Astrocyte of the cerebellum (primary cell): ENCODE measurements around the gene GPS1.
"Not testable (repeated sequence)": the region's sequence is repeated elsewhere in the genome, so short reads cannot be mapped to it uniquely, and the experiment has no call there.

Experiments used
- DNase-seq: peaks from one replicate; pipeline ENCODE4 v3.0.0-alpha.2; 2011; ENCODE audit warnings: low read depth
- H3K4me3 ChIP-seq: 2 replicates; pipeline ENCODE4 v1.5.1; 2011; ENCODE audit warnings: mild to moderate bottlenecking, low read depth, low read length, moderate library complexity
- in situ Hi-C: cut with HindIII; loops from 2 replicates; pipeline ENCODE4 v1.10.0; 2017; ENCODE audit warnings: low sequenced_read_pairs
- TF ChIP-seq, protein P1 (sequence below): IDR thresholded peaks from 2 replicates; pipeline ENCODE4 v1.5.1; 2012; ENCODE audit warnings: low read length, low read depth, moderate library complexity, mild to moderate bottlenecking; ENCODE audit errors: missing control alignments

GPS1 gene

GRCh38 chr17:82037092-82037888, 14.4 kb upstream of the GPS1 start, which contains the start of gene DCXR:
DCXR (minus strand) TSS chr17:82037697; CDS start chr17:82037682, 15 bp downstream.
- peak; percentile 92 for DNase-seq
- H3K4me3 ChIP-seq = peak within 1 kb of the TSS; percentile 61
- TF ChIP-seq, protein P1, sequence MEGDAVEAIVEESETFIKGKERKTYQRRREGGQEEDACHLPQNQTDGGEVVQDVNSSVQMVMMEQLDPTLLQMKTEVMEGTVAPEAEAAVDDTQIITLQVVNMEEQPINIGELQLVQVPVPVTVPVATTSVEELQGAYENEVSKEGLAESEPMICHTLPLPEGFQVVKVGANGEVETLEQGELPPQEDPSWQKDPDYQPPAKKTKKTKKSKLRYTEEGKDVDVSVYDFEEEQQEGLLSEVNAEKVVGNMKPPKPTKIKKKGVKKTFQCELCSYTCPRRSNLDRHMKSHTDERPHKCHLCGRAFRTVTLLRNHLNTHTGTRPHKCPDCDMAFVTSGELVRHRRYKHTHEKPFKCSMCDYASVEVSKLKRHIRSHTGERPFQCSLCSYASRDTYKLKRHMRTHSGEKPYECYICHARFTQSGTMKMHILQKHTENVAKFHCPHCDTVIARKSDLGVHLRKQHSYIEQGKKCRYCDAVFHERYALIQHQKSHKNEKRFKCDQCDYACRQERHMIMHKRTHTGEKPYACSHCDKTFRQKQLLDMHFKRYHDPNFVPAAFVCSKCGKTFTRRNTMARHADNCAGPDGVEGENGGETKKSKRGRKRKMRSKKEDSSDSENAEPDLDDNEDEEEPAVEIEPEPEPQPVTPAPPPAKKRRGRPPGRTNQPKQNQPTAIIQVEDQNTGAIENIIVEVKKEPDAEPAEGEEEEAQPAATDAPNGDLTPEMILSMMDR = peak; percentile 68
- in situ Hi-C loops = loop anchor here (10.0 kb wide), 2 partner anchors 62 to 98 kb away; partner anchors contain the start of gene ASPSCR1

GRCh38 chr17:82037889-82038195, 13.9 kb upstream of the GPS1 start:
- no peak for DNase-seq
- H3K4me3 ChIP-seq = peak overlapping the region; percentile 61
- in situ Hi-C loops = loop anchor here (10.0 kb wide), 2 partner anchors 63 to 97 kb away; partner anchors contain the start of gene ASPSCR1
- TF ChIP-seq, protein P1 = no peak

DNA sequence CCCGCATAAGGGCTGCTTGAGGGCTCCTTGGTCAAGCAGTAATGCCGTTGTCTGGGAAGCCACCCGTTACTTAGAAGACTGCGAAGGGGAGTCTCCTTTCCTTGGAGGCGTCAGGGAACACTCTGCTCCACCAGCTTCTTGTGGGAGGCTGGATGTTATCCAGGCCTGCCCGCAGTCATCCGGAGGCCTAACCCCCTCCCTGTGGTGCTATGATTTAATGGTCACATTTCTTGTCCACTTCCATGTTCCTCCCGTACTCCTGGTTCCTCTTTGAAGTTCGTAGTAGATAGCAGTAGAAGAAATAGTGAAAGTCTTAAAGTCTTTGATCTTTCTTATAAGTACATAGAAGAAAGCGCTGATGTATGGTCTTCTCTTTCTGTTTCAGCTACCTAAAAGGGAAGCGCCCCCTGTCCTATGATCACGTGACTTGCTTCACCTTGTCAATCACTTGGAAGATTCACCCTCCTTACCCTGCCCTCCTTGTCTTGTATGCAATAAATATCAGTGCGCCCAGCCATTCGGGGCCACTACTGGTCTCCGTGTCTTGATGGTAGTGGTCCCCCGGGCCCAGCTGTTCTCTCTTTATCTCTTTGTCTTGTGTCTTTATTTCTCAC, 12.8 kb upstream of the GPS1 start:
- in situ Hi-C loops = loop anchor here (10.0 kb wide), 2 partner anchors 64 to 96 kb away; partner anchors contain the start of gene ASPSCR1
- not testable (repeated sequence) for H3K4me3 ChIP-seq, DNase-seq

- TF ChIP-seq, protein P1 = no peak
- in situ Hi-C loops = loop anchor here (10.0 kb wide), 2 partner anchors 65 to 95 kb away; partner anchors contain the start of gene ASPSCR1
- DNase-seq = no peak
- H3K4me3 ChIP-seq = no peak overlapping the region
Observed at GRCh38 chr17:82039695-82040299, 11.9 kb upstream of the GPS1 start.

- no peak overlapping the region for H3K4me3 ChIP-seq
- TF ChIP-seq, protein P1 = no peak
- no peak for DNase-seq
- in situ Hi-C loops = no loop called here
Observed at GRCh38 chr17:82041144-82041814, 10.4 kb upstream of the GPS1 start.

DNA sequence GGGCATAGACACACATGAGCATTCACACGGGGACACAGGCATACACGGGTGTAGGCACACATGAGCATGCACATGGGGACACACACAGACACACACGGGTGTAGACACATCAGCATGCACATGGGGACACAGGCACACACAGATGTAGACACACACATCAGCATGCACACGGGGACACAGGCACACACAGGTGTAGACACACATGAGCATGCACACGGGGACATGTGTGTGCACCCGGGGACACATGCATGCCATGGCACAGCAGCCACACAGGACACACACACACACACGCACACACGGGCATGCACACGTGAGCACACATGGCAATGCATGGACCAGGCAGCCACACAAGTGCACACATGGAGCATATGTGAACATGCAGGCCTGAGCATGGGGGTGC, 9.0 kb upstream of the GPS1 start:
- DNase-seq = no peak
- H3K4me3 ChIP-seq = no peak overlapping the region
- TF ChIP-seq, protein P1 = no peak
- in situ Hi-C loops = no loop called here
